ENCODE results near the gene CCSER1.

The CCSER1 gene

DNA sequence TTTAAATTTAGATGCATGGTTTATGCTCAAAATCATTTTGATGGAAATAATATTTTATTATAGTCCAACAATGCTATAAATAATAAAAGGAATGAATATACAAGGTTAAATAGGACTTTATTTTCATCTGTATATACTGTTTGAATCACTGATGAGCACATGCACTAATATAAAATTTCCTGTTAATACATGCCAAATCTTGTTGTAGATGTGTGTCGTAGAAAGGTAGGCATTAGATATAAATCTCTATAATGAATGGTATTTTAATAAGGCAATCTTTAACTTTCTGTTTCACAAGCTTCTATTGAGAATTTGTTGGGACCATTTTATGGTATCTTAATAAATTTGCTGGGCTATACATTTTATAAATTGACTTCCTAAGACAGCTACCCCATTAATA lies 868.8 kb downstream of the CCSER1 start:
- H3K4me3 ChIP-seq (ENCODE audit: low read depth, low read length): no peak overlapping the region
- no peak for DNase-seq (ENCODE audit: low read depth, low spot score)
- in situ Hi-C loops (cut with HindIII; ENCODE audit: low sequenced_read_pairs): no loop called here
- TF ChIP-seq, protein P1, sequence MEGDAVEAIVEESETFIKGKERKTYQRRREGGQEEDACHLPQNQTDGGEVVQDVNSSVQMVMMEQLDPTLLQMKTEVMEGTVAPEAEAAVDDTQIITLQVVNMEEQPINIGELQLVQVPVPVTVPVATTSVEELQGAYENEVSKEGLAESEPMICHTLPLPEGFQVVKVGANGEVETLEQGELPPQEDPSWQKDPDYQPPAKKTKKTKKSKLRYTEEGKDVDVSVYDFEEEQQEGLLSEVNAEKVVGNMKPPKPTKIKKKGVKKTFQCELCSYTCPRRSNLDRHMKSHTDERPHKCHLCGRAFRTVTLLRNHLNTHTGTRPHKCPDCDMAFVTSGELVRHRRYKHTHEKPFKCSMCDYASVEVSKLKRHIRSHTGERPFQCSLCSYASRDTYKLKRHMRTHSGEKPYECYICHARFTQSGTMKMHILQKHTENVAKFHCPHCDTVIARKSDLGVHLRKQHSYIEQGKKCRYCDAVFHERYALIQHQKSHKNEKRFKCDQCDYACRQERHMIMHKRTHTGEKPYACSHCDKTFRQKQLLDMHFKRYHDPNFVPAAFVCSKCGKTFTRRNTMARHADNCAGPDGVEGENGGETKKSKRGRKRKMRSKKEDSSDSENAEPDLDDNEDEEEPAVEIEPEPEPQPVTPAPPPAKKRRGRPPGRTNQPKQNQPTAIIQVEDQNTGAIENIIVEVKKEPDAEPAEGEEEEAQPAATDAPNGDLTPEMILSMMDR (IDR thresholded peaks at IDR 0.05; ENCODE audit: low read depth, low read length): no peak

DNA sequence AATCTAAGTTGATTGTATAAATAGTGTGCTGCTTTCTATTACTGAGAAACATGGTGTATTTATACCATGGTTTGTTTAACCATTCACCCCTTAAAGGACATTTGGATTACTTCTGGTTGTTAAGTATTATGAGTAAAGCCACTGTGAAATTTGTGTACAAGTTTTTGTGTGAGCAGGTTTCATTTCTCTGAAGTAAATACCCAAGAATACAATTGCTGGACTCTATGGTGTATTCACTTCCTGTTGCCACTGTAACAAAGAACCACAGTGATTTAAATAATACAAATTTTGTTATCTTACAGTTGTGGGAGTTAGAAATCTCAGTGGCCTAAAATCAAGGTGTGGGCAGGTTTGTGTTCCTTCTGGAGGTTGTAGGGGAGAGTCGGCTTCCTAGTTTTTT lies 869.6 kb downstream of the CCSER1 start:
- H3K4me3 ChIP-seq (ENCODE audit: low read depth, low read length): no peak overlapping the region
- in situ Hi-C loops (cut with HindIII; ENCODE audit: low sequenced_read_pairs): no loop called here
- DNase-seq (ENCODE audit: low read depth, low spot score): no peak
- TF ChIP-seq, protein P1 (IDR thresholded peaks at IDR 0.05; ENCODE audit: low read depth, low read length): no peak

DNA sequence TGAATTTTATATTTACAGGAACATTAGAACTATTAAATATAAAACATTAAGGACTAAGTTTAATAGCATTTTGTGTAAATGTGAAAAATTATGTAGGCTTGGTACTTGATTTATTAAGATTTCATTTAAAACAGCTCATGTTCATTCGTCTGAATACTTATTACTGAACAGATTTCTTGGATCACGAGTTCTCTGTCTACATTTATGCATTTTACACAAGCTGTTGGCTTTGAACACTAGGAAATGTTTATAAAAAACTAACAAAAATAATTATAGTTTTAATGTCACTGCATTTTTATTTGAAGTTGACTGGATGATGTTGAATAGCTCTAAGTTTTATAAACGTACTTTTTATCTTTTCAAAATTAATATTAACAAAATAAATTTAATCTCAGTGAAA lies 888.7 kb downstream of the CCSER1 start:
- no peak for DNase-seq (ENCODE audit: low read depth, low spot score)
- H3K4me3 ChIP-seq (ENCODE audit: low read depth, low read length): no peak overlapping the region
- in situ Hi-C loops (cut with HindIII; ENCODE audit: low sequenced_read_pairs): no loop called here
- TF ChIP-seq, protein P1 (IDR thresholded peaks at IDR 0.05; ENCODE audit: low read depth, low read length): no peak

DNA sequence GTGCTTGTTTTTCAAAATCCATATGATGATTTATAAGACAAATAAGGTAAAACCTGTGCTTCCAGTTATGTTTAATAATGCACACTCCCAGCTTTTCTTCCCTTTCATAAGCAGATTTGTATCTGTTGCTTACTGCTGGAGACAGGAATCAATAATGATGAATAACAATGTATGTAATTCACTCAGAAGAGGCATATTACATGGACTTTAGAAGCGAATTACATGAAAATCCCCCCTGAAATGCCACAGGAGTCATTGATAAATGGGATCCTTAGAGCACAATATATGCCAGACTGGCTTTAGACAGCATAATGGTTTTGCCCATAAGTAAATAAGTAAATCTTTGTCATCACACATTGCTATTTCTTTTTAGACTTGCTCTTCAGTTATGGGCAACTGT lies 892.3 kb downstream of the CCSER1 start:
- no peak overlapping the region for H3K4me3 ChIP-seq (ENCODE audit: low read depth, low read length)
- in situ Hi-C loops (cut with HindIII; ENCODE audit: low sequenced_read_pairs): no loop called here
- DNase-seq (ENCODE audit: low read depth, low spot score): no peak
- TF ChIP-seq, protein P1 (IDR thresholded peaks at IDR 0.05; ENCODE audit: low read depth, low read length): no peak

DNA sequence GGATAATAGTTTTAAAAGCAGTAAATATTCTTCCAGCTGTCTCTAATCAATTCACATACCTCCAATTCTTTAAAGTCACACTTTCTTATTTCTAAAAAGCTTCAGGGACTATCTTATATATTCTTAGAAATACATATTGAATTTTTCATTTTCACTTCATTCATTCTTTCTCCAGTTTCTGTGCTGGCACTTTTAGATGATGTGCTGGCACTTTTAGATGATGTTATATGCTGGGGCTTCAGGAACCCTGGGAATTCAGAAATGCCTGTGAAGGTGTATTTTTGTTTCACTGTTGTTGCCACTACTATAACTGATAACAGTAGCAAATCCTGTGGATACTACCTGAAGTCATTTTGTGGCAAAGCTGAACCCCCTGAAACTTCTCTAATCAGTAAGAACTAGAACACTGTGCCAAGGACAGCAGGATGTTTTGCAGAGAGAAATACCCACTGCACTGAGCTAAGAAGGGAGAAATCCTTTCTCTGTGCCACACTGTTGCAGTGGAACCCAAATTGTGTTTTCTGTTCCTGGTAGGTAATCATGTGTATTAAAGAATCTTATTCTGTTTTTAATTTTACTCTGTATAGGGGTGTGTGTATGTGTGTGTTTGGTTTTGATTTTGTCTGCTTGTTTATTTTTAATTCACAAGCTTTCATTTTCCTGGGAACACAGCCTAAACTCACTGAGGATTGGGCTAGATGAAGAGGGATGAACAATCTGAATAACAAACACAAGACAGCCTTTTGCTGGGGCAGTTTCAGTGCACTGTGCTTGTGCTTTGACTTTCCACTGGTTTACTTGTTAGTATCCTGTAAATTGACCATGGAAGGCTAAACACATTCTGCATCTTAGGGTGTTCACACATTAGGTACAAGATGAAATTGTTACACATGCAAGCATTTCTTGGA lies 898.3 kb downstream of the CCSER1 start:
- in situ Hi-C loops (cut with HindIII; ENCODE audit: low sequenced_read_pairs): no loop called here
- TF ChIP-seq, protein P1 (IDR thresholded peaks at IDR 0.05; ENCODE audit: low read depth, low read length): no peak
- DNase-seq (ENCODE audit: low read depth, low spot score): no peak
- no peak overlapping the region for H3K4me3 ChIP-seq (ENCODE audit: low read depth, low read length)

DNA sequence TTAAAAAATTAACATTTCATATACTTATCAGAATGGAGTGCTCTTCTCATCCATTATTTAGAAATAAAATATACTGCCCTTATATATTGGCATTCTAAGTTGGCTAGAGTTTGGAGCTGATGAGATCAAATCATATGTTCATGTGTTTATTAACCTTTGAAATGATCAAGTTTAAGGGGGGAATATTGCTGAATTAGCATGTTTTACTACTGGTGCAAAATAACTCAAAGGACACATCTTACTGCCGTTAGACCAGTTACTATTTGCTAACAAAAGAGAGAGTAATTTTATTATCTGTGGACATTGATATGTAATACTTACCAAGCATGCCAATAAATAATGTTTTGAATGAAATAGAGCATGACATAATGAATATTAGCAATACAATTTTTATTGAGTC lies 901.0 kb downstream of the CCSER1 start:
- DNase-seq (ENCODE audit: low read depth, low spot score): no peak
- H3K4me3 ChIP-seq (ENCODE audit: low read depth, low read length): no peak overlapping the region
- in situ Hi-C loops (cut with HindIII; ENCODE audit: low sequenced_read_pairs): no loop called here
- TF ChIP-seq, protein P1 (IDR thresholded peaks at IDR 0.05; ENCODE audit: low read depth, low read length): no peak

Data from astrocyte of the spinal cord (primary cell).